PFSK-1 (cell line): ENCODE results near the gene PRKCE.

Experiments
- FOXP2 ChIP-seq: optimal IDR thresholded peaks from 2 replicates; pipeline ENCODE3; 2011; ENCODE audit warnings: borderline replicate concordance, control low read depth, inconsistent platforms; ENCODE audit not compliant: insufficient read depth; ENCODE audit errors: extremely low read length, extremely low read depth
- POLR2AphosphoS5 ChIP-seq: IDR thresholded peaks from 2 replicates; pipeline ENCODE4 v1.6.1; 2012; ENCODE audit warnings: low read depth, mild to moderate bottlenecking, control low read depth, low read length, moderate library complexity
- SIN3A ChIP-seq: IDR thresholded peaks from 2 replicates; pipeline ENCODE4 v1.6.1; 2012; ENCODE audit warnings: mild to moderate bottlenecking, low read length, moderate library complexity, borderline replicate concordance; ENCODE audit not compliant: insufficient read depth
- TAF1 ChIP-seq: IDR thresholded peaks from 2 replicates; pipeline ENCODE4 v1.6.1; 2012; ENCODE audit warnings: low read length, control low read depth, borderline replicate concordance; ENCODE audit not compliant: insufficient read depth
- TF ChIP-seq, protein P1 (sequence below), 2 experiments: IDR thresholded peaks; 2 replicates each; pipeline versions ENCODE4 v1.6.1 to v1.8.0; 2011 to 2012; ENCODE audit warnings: low read depth in 2 of 2, low read length in 2 of 2, control low read depth in 1 of 2, inconsistent platforms in 1 of 2, mild to moderate bottlenecking in 1 of 2, moderate library complexity in 1 of 2; ENCODE audit not compliant: insufficient read depth in 1 of 2

DNA sequence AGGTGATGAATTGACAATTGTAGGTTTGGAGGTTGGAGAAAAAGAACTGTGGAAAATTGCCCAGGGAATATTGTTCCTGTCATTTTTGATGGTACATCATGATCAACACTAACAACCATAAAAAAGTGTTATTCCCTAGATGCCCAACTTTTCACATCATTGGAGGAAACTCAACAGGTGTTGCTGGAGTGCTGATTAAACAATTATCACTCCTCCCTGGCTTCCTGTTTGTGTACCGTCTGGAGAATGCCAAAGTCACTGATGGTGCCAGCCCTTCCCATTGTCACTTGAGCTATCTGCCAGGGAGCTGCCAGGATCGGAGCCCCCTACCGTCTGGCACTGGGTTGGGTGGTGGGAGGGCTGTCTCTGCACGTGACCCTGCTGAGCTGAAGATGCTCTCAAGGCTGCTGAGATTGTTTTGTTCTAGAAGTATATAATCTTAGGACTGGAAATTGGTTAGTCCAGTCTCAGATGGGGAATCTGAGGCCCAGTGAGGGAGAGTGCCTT, 156.9 kb downstream of the PRKCE start:
- TF ChIP-seq, protein P1, sequence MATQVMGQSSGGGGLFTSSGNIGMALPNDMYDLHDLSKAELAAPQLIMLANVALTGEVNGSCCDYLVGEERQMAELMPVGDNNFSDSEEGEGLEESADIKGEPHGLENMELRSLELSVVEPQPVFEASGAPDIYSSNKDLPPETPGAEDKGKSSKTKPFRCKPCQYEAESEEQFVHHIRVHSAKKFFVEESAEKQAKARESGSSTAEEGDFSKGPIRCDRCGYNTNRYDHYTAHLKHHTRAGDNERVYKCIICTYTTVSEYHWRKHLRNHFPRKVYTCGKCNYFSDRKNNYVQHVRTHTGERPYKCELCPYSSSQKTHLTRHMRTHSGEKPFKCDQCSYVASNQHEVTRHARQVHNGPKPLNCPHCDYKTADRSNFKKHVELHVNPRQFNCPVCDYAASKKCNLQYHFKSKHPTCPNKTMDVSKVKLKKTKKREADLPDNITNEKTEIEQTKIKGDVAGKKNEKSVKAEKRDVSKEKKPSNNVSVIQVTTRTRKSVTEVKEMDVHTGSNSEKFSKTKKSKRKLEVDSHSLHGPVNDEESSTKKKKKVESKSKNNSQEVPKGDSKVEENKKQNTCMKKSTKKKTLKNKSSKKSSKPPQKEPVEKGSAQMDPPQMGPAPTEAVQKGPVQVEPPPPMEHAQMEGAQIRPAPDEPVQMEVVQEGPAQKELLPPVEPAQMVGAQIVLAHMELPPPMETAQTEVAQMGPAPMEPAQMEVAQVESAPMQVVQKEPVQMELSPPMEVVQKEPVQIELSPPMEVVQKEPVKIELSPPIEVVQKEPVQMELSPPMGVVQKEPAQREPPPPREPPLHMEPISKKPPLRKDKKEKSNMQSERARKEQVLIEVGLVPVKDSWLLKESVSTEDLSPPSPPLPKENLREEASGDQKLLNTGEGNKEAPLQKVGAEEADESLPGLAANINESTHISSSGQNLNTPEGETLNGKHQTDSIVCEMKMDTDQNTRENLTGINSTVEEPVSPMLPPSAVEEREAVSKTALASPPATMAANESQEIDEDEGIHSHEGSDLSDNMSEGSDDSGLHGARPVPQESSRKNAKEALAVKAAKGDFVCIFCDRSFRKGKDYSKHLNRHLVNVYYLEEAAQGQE (IDR thresholded peaks at IDR 0.05; ENCODE audit: insufficient read depth in 1 of 2, low read depth in 2 of 2, low read length in 2 of 2): no peak
- TF ChIP-seq SIN3A (no peak), POLR2AphosphoS5 (no peak), FOXP2 (no peak), TAF1 (no peak)
